NCI-H524 (cell line): ENCODE results near the gene GNPDA1.
"Not testable (repeated sequence)": the region's sequence is repeated elsewhere in the genome, so short reads cannot be mapped to it uniquely, and the experiment has no call there.

Experiments used
- DNase-seq, 2 experiments: peaks; one replicate each; lab custom pipeline; 2025; lab: John Stamatoyannopoulos, UW

Gene GNPDA1

DNA sequence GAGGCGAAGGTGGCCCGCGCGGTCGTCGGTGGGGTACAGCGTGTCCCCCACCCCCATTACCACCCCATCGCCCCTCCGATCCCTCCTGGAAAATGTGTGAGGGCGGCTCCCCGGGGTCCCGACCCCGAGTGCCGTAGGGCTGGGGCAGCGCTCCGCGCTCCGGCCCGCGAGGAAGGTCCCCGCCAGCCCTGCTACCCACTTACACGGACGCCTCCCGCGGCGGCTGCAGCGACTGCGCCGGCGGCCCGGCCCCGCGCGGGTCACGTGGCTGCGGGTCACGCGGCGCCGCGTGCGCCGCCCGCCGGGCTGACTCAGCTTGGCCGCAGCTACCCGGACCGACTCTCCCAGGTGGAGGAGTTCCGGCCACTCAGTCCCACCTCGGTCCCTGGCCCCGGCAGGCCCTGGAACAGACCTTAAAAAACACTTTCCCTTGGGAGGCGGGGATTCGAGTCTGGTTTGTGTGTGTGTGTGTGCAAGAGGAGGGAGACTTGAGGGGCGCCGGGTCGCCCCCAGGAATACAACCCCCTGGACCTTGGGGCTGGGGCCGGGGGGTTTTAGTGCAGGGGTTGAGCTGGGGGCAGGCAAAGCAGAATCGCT, at the start of gene GNPDA1:
Gene GNPDA1 (minus strand): TSS at position 236 of the 597 bp plus-strand sequence. CDS start 992 bp downstream, outside the sequence.
- DNase-seq = peak; percentile 17 to 68

- DNase-seq = peak in 1 of 2 experiments; percentile 21
Observed at GRCh38 chr5:142059304-142059940, 46.6 kb upstream of the GNPDA1 start.

- DNase-seq = no peak
Observed at GRCh38 chr5:142057697-142058056, 44.9 kb upstream of the GNPDA1 start.

DNA sequence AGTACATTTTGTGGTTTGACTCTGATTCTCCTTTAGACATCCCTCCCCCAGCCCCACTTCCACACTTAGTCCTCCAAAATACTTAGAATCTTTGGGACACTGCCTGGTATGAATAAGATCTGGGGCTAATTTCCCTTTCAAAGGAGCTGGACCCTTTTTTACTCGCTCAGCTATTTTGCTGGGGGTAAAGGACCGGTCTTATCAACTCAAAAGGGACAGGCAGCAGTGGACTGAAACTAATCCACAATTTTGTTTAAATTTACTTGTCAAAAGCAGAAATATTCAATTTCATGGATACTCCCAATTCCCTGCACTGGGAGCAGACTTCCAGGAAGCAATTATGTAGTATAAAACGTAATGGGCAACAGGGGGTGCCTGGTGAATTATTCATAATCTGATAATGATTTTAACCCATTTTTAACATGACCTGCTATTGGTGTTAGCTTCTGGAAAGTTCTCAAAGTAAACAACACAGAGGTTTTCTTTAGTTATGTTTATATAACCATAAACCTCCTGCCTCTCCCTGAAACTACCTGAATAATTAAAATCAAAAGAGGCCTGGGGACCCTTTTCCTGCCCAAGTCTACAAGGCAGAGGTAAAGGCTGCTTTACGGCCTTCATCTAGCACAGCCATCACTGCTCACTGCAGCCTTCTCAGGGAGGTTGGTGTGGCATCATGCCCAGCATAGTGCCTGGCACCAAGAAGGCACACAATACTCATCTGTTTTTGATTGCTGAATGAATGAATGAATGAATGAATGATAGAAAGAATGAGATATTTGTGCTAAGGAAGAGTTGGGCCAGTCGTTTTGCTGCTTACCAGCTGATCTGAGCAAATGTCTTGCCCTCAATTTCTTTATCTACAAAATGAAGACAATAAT, 44.2 kb upstream of the GNPDA1 start:
- DNase-seq = no peak

GRCh38 chr5:142055301-142055700, 42.5 kb upstream of the GNPDA1 start:
- DNase-seq = no peak

DNA sequence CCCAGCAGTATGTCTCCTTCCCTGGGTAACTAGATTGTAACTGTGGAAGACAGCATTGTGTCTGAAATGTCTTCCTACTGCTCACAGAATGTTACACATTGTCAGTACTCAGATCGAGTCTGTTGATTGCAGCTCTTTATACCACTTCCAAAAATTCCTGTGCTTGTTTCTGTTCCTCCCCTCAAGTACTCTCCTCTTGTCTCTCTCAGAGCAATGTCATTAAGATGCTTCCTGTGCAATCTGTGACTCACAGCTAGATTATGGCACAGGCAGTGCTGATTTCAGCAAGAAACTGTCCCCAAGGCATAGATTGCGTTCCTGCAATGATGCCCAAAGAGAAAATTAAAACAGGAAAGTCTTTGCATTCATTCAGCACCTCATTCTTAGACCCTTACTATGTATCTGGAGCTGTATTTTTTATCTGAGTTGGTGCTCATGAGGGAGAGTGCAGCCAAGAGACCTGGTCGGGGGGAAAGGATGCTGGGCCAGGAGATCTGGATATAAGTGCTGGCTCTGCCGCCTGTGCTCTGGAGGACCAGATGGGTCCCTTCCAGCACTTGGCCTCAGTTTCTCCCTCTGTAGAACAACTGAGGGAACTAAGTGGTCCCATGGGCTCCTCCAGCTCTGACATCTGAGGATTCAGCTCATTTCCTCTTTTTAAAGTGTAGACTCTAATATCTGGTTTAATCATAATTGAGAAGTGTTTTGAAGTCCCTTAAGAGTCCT, 40.8 kb upstream of the GNPDA1 start:
- DNase-seq = no peak

DNA sequence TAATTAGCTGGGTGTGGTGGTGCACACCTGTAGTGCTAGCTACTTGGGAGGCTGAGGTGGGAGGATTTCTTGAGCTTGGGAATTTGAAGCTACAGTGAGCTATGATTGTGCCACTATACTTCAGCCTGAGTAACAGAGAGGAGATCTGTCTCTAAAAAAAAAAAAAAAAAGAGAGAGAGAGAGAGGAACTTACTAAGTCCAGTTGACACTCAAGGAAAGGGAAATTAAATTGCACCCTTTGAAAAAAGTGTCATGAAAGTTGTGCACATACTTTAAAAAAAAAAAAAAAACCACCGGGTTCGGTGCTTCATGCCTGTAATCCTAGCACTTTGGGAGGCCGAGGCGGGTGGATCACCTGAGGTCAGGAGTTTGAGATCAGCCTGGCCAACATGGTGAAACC, 39.2 kb upstream of the GNPDA1 start:
- not testable (repeated sequence) for DNase-seq

- no peak for DNase-seq
Observed at GRCh38 chr5:142048272-142048671, 35.4 kb upstream of the GNPDA1 start.

- DNase-seq = no peak
Observed at GRCh38 chr5:142046191-142046590, 33.4 kb upstream of the GNPDA1 start.

GRCh38 chr5:142040881-142041280, 28.1 kb upstream of the GNPDA1 start:
- DNase-seq = not testable (repeated sequence)

- DNase-seq = no peak
Observed at GRCh38 chr5:142040285-142040684, 27.5 kb upstream of the GNPDA1 start.

DNA sequence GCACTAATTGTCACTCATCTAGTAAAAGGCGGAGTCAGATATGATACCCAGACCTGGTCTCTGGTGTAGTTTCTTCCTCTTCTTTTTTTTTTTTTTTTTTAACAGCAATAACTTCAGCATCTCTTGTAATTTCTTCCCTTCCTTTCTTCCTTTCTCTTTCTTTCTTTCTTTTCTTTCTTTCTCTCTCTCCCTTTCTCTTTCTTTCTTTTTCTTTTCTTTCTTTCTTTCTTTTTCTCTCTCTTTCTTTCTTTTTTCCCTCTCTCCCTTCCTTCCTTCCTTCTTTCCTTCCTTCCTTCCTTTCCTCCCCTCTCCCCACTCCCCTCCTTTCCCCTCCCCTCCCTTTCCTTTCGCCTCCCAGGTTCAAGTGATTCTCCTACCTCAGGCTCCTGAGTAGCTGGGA, 25.9 kb upstream of the GNPDA1 start:
- no peak for DNase-seq

DNA sequence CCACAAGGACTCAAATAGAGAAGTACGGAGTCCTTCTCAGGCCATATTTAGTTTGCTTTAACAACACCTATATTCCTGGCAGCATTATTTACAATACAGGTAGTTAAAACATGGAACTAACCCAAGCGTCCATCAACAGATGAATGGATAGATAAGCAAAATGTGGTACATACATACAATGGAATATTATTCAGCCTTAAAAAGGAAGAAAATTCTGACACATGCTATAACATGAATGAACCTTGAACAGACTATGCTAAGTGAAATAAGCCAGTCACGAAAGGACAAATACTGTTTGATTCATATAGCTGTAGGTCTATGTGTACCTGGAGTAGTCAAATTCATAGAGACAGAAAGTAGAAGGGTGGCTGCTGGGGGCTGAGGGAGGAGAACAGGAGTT, 24.8 kb upstream of the GNPDA1 start:
- DNase-seq = not testable (repeated sequence)

DNA sequence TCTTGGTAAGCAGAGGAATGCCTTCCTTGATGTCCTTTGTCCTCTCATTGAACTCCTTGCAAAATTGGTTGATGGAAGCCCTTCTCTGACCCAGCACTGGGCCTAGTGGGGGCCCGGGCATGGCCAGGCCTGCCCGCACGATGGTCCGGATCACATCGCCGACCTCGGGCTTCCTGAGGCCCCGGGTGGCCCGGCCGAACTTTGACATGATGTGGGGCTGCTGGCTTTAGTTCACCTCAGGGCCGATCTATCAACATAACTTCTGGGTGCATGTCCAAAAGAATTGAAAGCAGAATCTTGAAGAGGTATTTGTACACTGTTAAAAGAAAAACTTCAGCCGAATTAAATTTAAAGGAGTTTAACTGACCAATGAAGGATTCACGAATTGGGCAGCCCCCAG, 24.1 kb upstream of the GNPDA1 start:
- DNase-seq = no peak

- no peak for DNase-seq
Observed at GRCh38 chr5:142034994-142035393, 22.2 kb upstream of the GNPDA1 start.

DNA sequence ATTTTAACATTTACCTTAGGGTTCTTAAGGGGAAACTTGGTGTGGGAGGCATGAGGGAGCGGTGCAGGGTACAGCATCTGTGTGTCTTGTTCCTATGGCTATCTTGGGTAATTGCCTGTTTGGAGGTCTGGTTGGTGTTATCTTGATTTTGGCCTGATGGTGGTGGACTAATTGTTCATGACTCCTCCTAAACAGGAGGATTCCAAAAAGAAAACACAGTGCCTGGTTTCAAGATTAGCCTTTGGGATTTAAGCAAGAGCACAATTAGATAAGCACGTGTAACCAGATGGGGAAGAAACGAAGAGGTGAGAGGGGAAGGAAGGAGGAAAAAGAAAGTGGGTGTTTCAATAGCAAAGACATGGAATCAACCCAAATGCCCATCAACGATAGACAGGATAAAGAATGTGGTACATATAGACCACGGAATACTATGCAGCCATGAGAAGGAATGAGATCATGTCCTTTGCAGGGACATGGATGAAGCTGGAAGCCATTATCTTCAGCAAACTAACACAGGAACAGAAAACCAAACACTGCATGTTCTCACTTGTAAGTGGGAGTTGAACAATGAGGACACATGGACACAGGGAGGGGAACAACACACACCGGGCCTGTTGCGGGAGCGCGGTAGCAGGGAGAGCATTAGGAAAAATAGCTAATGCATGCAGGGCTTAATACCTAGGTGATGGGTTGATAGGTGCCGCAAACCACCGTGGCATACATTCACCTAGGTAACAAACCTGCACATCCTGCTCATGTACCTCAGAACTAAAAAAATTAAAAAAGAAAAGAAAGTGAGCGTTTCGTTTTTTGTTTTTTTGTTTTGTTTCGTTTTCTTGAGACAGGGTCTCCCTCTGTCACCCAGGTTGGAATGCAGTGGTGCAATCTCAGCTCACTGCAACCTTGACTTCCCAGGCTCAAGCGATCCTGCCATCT, 21.1 kb upstream of the GNPDA1 start:
- DNase-seq = not testable (repeated sequence)

DNA sequence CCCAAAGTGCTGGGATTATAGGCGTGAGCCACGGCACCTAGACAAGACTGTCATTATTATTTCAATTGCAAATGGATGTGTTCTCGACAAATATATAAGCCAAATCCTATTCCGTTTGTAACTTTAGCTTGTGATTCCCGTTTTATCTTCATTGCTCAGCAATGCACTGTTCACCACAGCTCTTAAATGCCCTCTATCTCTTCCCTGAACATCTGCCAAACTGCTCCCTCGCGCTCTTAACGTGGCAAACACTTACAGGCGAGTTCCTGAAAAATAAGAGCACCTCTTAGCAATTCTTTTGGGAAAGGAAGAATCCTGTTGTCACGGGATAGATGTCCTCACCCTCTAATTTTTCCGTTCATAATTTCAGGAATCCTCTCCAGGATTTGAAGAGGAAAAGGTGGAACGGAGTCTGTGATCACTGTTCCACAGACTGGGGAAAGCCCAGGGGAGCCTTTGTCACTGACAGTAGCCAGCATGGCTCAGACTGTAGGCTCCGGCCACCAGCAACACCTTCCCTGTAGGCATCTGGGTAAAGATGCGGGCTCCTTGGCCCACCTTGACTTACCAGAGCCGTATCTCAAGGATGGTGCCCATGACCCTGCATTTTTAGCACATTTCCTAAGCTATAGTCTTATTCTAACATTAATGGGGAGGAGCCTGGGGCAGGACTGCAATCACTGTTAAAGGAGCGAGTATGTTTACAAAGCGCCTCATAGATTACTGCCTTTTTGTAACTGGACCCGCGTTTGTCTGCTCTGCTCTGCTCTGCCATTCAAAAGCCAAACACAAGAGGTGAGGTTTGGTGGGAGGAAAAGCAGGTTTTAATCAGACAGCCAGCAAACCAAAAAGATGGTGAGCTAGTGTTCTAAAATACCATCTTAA, 20.2 kb upstream of the GNPDA1 start:
- DNase-seq = peak; percentile 28 to 48

GRCh38 chr5:142032150-142032549, 19.3 kb upstream of the GNPDA1 start:
- no peak for DNase-seq

GRCh38 chr5:142025637-142026036, 12.8 kb upstream of the GNPDA1 start:
- no peak for DNase-seq

- peak; percentile 96 to 98 for DNase-seq
Observed at GRCh38 chr5:142024771-142025304, 12.0 kb upstream of the GNPDA1 start.
